Suppressor macrophage (primary cell): ENCODE results near the gene ACTR10.
A peak's percentile ranks its signal among the peaks of the same experiment; 100 is the strongest.

Experiments used
- DNase-seq, 4 experiments: peaks; one replicate each; pipeline ENCODE4 v3.0.0-alpha.2; 2020 to 2022

ACTR10 gene

DNA sequence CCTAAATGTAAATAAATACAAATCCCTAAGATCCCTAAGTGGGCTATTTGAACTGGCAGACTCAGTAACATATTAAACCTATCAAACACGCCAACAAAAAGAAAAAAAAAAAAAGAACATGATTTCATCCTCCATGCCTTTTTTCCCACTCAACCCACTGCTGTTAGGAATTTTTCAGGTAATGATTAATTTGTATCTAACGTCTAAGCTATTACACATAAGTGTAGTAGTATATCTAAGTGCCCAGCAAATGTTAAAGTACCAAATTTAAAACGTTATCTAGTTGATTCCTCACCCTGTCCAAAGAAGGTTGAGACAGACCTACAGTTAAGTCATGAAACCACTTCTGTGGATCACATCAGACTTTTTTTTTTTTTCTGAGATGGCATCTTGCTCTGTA, 82.0 kb downstream of the ACTR10 start:
- DNase-seq, result peak in 1 of 4 experiments; percentile 11

GRCh38 chr14:58282925-58283593, 83.1 kb downstream of the ACTR10 start:
- no peak for DNase-seq

DNA sequence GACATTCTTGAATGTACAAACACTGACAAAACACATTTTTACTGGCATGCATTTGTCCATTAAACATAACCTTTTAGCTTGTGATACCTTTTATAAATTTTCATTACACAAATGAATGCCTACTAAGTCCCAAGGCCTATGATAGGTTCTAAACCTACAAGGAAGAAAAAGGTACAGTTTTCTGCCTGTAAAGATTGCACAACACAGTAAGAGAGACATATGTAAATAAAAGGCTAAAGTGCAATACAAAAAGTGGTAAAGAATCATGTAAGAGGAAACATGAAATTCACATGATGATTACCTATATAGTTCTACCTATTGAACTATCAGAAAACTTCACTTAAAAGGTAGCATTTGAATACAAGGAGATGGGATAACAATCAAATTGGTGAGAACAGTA, 83.8 kb downstream of the ACTR10 start:
- no peak for DNase-seq

DNA sequence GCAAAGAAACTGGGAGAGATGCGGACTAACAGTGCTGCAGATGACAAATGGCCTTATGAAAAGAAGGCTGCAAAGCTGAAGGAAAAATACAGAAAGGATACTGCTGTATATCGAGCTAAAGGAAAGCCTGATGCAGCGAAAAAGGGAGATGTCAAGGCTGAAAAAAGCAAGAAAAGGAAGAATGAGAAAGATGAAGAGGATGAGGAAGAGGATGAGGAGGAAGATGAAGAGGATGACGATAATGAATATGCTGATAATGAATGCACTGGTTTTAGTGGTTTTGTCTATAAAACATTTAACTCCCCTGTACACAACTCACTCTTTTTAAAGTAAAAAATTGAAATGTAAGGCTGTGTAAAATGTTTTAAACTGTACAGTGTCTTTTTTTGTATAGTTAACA, 85.2 kb downstream of the ACTR10 start:
- no peak for DNase-seq
